Measurements from ENCODE around the gene GNAZ.

GRCh38 chr22:23079240-23079768 is 9.0 kb downstream of the GNAZ start:
- no peak for TF ChIP-seq POLR2A (IDR thresholded peaks at IDR 0.05)
- TF ChIP-seq CTCF (IDR thresholded peaks at IDR 0.05): no peak

All from ovary (tissue), 3 donors.